Glomerular visceral epithelial cell (primary cell): Measurements from ENCODE around the gene ANKRD13D.
A peak's percentile ranks its signal among the peaks of the same experiment; 100 is the strongest.

Experiments used
- DNase-seq: peaks from one replicate; pipeline ENCODE4 v3.0.0-alpha.2; 2016; ENCODE audit errors: extremely low spot score

Gene ANKRD13D

DNA sequence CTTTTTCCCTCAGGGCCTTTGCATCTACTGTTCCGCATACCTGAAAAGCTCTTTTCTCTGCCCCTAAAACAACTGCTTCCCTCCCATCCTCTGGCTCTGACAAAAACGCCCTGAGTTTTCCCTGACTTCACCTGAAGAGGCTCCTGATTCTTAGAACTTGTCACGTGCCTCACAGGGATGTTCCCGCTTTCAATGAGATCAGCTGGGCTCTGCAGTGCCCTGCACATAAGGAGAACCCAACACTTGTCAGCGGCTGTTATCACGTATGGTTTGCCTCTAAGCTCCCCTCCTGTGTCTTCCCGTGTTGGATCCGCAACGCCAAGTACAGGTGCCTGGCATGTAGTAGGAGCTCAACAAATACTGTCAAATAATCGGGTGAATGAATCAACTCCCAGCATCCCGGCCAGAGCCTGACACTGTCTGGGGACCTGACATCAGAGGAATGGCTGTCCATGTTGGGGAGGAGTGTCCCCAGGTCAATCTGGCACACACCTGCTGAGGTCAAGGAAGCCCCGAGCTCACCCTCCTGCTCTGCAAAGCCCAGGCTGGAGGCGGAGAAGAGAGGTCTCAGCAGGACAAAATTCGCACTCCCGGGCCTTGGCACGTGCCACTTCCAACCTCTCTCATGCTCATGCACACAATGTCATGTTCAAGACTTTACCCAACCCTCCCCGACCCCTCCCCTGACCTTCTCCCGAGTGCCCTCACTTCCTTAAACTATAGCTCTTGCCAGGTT lies 27.0 kb upstream of the ANKRD13D start:
- DNase-seq = no peak

GRCh38 chr11:67262731-67263675 lies 26.1 kb upstream of the ANKRD13D start:
- peak; percentile 79 for DNase-seq

DNA sequence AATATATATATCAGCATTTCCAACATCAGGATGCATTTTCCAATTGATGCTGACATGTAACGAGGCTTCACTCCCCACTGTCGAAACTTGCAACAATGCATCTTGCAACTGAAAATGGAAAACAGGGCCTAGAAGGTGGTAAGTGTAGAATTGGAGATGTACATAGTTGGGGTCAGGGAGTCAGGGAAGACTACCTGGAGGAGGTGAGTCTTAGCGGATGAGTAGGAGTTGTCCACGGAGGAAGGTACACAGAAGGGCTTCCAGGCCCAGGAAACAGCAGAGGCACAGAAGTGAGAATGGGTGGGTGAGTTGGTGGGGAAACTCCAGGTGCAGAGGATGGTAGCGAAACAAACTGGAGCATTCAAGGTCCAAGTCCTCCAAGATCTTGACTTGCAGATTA lies 24.8 kb upstream of the ANKRD13D start:
- DNase-seq = no peak

DNA sequence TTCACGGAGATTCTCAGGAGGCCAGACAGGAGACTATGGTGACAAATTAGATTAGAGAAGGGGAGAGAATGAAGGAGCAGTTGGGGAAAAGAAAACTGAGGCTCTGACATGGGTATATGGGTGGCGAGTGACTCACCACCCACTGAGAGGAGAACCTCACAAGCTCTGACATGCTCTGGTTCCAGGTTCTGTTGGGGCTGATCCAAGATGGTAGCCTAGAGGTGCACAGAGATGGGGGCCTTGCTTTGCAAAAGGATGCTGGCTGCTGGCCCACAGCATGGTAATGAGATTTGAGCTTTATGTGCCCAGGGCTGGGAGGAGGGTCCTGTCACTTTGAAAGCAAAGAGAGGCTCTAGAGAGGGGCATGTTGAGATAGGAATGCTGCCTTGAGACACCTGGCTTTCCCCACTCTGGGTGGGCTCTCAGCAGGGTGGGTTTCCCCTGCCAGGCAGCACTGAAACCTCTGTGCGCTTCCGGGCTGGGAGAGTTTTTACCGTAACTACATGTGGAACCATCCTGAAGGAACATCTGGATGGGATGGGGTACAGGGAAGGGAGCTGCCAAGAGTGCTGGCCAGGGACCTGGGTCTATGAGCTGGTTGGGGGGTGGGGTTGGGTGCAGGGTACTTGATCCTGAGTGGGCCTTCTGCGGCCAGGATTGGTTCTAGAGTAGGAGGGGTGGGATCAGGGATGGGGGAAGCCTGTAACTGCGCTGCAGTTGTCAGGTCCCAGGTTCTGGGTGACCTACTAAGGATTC lies 24.0 kb upstream of the ANKRD13D start:
- DNase-seq = no peak

DNA sequence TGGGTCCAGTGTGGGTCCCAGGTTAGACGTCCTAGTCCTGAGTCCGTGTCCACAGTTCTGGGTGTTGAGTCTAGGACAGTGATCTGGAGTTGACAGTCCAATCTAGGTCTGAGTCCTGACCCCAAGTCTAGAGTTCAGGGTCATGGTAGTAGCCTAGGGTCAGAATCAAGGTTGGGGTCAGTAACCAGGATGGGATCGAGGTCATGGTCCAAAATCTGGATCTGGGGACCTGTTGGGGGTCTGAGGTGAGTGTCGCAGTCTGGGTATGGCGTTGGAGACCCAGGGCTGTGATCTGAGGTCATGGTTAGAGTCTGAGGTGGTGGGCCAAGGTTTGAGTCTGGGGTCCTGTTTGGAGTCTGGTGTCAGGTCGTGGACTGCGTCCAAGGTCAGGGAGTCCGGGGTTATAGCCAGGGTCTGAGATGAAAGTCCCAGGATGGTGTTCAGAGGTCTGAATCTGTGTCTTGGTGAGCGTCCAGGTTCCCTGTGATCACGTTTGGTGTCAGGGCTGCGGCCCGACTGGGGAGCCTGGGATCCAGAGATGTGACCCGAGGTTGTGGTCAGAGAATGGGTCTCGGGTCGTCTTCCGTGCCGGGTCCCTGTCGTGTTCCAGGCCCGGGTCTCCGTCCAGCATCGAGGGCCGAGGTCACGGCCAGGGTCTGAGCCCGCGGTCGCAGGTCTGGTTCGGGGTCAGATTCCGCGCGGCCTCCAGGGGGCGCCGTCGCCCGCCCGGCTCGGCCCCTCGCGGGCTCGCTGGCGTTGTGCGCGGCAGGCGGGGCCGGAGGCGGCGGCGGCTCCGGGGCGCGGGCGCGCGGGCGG lies 23.3 kb upstream of the ANKRD13D start:
- DNase-seq = peak; percentile 75

DNA sequence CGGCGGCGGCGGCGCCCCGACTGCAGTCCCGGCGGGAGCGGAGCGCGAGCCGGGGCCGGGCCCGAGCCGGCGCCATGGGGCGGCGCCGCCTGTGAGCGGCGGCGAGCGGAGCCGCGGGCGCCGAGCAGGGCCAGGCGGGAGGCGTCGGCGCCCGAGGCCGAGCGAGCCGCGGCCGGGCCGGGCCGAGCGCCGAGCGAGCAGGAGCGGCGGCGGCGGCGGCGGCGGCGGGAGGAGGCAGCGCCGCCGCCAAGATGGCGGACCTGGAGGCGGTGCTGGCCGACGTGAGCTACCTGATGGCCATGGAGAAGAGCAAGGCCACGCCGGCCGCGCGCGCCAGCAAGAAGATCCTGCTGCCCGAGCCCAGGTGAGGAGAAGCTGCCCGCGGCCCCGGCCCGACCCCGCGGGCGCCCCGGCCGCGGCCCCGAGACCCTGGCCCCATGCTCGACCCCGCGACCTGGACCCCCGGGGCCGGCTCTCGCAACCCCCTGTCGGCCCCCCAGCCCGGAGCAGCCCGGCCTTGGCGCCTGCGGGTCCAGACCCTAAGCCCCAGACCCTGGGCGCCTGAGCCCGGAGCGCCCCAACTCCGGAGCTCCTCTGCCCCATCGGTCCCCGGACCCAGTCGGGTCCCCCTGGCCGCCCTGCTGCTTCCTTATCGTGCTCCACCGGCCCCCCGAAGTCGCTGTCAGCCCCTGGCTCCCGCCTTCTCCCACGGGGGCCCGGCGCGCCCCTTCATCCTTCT lies 22.5 kb upstream of the ANKRD13D start, which contains the start of gene GRK2:
TSS of gene GRK2 (plus strand) at position 25 of the 739 bp plus-strand sequence. CDS start at position 252, 227 bp downstream.
- DNase-seq = peak; percentile 63

DNA sequence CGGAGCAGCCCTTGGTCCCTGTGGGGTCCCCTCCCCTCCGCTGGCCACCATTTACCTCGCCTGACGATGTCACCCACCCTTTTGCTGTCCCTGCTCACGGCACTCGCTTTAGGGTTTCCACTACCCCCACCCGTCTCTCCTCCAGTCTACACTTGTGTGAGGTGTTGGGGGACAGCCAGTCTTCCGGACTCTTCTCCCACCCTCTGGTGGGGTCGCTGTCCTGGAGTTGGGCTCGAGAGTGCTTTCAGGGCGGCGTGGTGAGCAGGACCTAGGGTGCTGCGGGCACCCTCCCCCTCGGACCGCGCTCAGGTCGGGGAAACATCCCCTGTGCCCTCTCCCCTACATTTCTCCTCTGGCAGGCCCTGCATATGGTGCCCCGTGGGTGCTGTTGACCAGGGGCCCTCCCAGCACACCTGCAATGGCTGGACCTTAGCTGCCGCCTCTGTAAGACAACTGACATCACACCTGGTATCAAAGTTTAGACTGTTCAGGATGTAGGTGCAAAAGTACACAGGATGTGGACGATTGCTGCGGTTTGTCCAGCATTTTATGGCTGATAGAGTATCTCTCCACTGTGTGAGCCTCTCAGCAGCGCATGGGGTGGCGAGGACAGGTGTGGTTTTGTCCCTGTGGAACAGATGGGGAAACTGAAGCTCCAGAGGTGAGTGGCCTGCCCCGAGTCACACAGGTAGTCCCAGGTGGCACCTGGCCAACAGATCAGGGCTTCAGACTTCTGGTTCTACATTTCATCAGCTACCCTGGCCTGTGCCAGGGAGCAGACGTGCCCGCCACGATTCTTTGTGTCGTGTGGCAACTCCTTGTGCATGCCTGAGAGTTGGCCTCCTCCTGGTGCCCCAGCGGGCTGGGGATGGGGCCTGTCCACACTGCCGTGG lies 21.7 kb upstream of the ANKRD13D start:
- peak; percentile 13 for DNase-seq

DNA sequence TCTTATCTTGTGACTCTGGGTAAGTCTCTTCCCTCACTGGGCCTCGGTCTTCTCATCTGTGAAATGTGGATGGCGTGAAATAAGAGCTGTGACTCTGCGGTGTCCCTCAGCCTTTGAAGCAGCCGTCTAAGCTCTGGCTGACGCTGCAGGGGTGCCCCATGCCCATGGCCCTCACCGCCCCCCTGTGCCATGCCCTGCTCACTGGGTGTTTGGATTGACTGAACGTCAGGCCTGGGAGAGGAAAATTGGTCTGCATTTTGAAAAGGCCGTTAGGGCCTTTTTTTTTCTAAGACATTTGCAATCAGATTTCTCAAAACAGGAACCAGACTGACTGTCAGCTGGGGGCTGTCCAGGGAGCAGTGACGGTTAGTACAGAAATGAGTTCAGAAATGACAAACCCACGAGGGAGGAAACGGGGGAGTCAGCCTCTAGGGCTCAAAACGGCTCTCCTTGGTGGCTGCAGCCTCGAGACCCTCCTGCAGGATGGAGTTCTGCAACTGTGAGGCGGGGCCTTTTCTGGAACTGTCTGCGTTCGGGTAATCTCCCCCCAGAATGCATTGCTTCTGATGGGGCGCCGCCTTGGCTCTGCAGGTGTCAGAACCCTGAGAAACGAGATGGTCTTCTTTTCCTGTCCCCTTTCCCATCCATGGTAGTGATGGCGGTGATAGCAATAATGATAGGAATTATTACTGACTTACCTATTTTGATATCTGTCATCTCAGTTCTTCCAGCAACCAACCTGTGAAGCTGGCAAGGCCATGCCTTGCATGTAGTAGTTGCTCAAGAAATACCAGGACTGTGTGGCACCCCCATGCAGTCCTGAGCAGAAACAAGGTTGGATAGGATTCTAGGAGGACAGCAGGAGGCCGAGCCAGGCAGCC lies 20.8 kb upstream of the ANKRD13D start:
- DNase-seq = no peak

DNA sequence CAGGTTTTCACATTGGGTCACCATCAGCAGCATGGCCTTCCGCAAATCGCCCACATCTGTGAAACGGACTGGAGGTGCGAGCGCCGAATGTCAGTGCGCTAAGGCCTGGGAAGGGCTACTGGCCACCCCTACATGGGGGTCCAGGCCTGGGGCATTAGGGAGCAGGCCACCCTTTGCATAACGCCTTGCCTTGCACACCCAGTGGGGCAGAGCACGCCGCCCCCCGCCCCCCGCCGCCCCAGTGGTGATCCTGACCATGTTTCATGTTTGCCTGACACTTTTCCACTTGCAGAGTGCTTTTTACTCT lies 20.2 kb upstream of the ANKRD13D start:
- no peak for DNase-seq

DNA sequence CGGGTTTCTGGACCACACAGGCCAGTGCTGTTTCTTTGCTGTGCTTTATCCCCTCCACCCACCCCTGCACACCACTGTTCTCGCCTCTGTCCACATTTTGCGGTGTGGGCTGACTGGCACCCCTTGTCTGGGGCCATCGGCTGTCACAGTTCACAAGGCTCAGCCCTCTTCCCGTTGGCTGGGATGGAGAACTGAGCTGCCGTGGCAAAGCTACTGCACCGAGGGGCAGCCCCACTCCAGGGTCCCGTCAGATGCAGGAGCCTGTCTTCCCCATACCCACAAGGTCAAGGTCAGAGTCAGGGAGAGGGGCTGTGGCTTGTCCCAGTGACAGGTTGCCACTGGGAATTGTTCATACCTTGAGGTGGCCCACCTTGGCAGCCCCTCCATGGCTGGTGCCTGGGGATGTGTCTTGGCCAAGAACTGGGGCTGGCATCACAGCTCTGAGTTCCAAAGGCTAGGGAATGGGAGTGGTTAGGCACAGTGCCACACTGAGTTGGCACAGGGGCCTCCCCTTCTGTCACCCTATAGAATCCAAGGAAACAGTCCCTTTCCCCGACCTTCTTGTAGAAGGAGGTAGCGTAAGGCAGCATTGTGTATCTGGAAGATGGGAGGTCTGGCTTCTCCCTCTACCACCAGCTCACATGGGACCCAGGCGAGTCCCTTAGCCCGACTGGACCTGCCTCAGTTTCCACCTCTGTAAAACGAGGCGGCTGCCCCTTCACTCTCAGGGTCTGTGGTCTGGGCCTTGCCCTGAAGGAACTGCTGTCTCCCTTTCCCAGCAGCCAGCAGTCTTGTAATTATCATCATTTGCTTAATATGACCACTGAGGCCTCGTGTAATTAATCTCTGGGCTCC lies 19.5 kb upstream of the ANKRD13D start:
- no peak for DNase-seq

- DNase-seq = peak; percentile 13
Observed at GRCh38 chr11:67270256-67271204, 18.6 kb upstream of the ANKRD13D start.

DNA sequence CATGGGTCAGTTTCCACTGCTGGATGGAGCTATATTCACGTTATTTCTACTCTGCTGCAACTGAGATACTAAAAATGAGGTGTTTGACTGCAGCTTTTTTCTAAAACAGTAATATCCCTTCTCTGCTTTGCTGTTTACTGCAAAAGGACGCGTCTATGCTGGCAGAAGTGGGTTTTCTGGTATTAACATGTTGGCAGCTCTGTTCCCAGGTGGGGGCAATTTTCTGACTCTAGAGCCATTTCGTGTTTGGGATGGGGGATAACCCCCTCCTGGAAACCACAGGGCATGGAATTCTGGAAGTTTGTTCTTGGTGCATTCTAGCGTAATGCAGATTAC lies 17.9 kb upstream of the ANKRD13D start:
- no peak for DNase-seq

- DNase-seq = no peak
Observed at GRCh38 chr11:67271541-67272284, 17.4 kb upstream of the ANKRD13D start.

GRCh38 chr11:67272327-67273259 lies 16.5 kb upstream of the ANKRD13D start:
- no peak for DNase-seq
